ENCODE data around the gene POFUT1. TPM values are rescaled to one million over a fixed set of nuclear protein-coding genes. Genes with fewer than 3 reads are reported as not detected.

Gene POFUT1
- total RNA-seq, 1 experiment from 2014 or later, result 29.4 TPM

GRCh38 chr20:32237419-32237818, 29.7 kb downstream of the POFUT1 start (continued):
- TF ChIP-seq, protein P1, sequence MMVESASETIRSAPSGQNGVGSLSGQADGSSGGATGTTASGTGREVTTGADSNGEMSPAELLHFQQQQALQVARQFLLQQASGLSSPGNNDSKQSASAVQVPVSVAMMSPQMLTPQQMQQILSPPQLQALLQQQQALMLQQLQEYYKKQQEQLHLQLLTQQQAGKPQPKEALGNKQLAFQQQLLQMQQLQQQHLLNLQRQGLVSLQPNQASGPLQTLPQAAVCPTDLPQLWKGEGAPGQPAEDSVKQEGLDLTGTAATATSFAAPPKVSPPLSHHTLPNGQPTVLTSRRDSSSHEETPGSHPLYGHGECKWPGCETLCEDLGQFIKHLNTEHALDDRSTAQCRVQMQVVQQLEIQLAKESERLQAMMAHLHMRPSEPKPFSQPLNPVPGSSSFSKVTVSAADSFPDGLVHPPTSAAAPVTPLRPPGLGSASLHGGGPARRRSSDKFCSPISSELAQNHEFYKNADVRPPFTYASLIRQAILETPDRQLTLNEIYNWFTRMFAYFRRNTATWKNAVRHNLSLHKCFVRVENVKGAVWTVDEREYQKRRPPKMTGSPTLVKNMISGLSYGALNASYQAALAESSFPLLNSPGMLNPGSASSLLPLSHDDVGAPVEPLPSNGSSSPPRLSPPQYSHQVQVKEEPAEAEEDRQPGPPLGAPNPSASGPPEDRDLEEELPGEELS (CRISPR knock-in tag; IDR thresholded peaks at IDR 0.05), result no peak
- no peak for TF ChIP-seq SMAD4 (CRISPR knock-in tag; IDR thresholded peaks at IDR 0.05)
- TF ChIP-seq NR3C1 (CRISPR knock-in tag; conservative IDR thresholded peaks at IDR 0.05; ENCODE audit: low read depth), result no peak
- no peak for TF ChIP-seq ZNF263 (CRISPR knock-in tag; IDR thresholded peaks at IDR 0.05; ENCODE audit: low read depth)
- no peak for TF ChIP-seq ZNF317 (CRISPR knock-in tag; IDR thresholded peaks at IDR 0.05; ENCODE audit: borderline replicate concordance, low read depth)
- TF ChIP-seq HMGA2 (CRISPR knock-in tag; IDR thresholded peaks at IDR 0.05), result no peak
- TF ChIP-seq ZNF425 (CRISPR knock-in tag; conservative IDR thresholded peaks at IDR 0.05), result no peak

GRCh38 chr20:32238483-32239425, 31.1 kb downstream of the POFUT1 start:
- Mint-ChIP-seq H3K27me3 (ENCODE audit: low read depth) (no peaks in the 10 kb centered on the region), H3K4me3 (no peak overlapping the region), H3K4me1 (peaks cover 15% of the 10 kb centered on the region), H3K27ac (no peak overlapping the region), H3K36me3 (peaks cover 13% of the 10 kb centered on the region), H3K9me3 (no peaks in the 10 kb centered on the region)
- TF ChIP-seq JUN (CRISPR knock-in tag; IDR thresholded peaks at IDR 0.05) (no peak), E2F5 (CRISPR knock-in tag; IDR thresholded peaks at IDR 0.05) (no peak)
- ChIA-PET POLR2A (no interaction called here), CTCF (interaction anchor here (0.6 kb wide), 1 partner anchor 16 kb away, joined by 3 read pairs; no protein-coding TSS in a partner anchor)
- no peak for DNase-seq (ENCODE audit: low spot score)
- peak; percentile 41; the same call in 1 of the 2 replicates for ATAC-seq

GRCh38 chr20:32240205-32240604, 32.5 kb downstream of the POFUT1 start:
- Mint-ChIP-seq H3K4me1 (peaks cover 15% of the 10 kb centered on the region), H3K4me3 (no peak overlapping the region), H3K9me3 (no peaks in the 10 kb centered on the region), H3K36me3 (peaks cover 6% of the 10 kb centered on the region), H3K27me3 (ENCODE audit: low read depth) (no peaks in the 10 kb centered on the region), H3K27ac (no peak overlapping the region)
- peak; percentile 85 for TF ChIP-seq ZNF423 (CRISPR knock-in tag; IDR thresholded peaks at IDR 0.05)
- TF ChIP-seq ZNF425 (CRISPR knock-in tag; conservative IDR thresholded peaks at IDR 0.05), result no peak
- CTCF ChIA-PET, result interaction anchor here (0.6 kb wide), 1 partner anchor 217 kb away, joined by 3 read pairs; no protein-coding TSS in a partner anchor
- POLR2A ChIA-PET, result no interaction called here
- ATAC-seq, result no peak
- DNase-seq (ENCODE audit: low spot score), result peak; percentile 25

DNA sequence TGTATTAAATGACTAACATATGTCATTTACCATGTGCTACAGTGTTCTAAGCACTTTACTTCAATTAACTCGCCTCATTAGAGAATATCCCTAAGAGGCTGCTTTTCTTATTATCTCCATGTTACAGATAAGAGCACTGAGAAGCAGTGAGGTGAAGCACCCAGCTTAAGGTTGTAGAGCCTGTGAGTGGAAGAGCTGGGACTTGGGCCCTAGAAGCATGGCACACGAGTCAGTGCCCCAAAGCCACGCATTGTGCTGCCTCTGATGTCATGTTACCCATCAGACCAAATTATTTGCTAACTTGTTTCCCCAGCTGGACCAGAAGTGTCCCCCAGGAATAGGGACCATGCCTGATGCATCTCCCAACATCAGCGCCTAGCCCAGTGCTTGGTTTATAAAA, 34.1 kb downstream of the POFUT1 start:
- DNase-seq (ENCODE audit: low spot score), result no peak
- no peaks in the 10 kb centered on the region for H3K27me3 Mint-ChIP-seq (ENCODE audit: low read depth)
- no peaks in the 10 kb centered on the region for H3K9me3 Mint-ChIP-seq
- peaks cover 15% of the 10 kb centered on the region for H3K4me1 Mint-ChIP-seq
- H3K4me3 Mint-ChIP-seq, result no peak overlapping the region
- H3K27ac Mint-ChIP-seq, result no peak overlapping the region
- ChIA-PET CTCF (no interaction called here), POLR2A (interaction anchor here (0.6 kb wide), 1 partner anchor 17 kb away, joined by 4 read pairs; no protein-coding TSS in a partner anchor)
- H3K36me3 Mint-ChIP-seq, result no peaks in the 10 kb centered on the region
- ATAC-seq, result no peak
- TF ChIP-seq, protein P2, sequence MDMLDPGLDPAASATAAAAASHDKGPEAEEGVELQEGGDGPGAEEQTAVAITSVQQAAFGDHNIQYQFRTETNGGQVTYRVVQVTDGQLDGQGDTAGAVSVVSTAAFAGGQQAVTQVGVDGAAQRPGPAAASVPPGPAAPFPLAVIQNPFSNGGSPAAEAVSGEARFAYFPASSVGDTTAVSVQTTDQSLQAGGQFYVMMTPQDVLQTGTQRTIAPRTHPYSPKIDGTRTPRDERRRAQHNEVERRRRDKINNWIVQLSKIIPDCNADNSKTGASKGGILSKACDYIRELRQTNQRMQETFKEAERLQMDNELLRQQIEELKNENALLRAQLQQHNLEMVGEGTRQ (CRISPR knock-in tag; IDR thresholded peaks at IDR 0.05), result no peak
- no peak for TF ChIP-seq MYBL2 (CRISPR knock-in tag; IDR thresholded peaks at IDR 0.05)
- no peak for TF ChIP-seq HMGXB4 (CRISPR knock-in tag; IDR thresholded peaks at IDR 0.05)
- TF ChIP-seq KAT7 (CRISPR knock-in tag; IDR thresholded peaks at IDR 0.05; ENCODE audit: borderline replicate concordance), result no peak
- no peak for TF ChIP-seq FOXP1 (CRISPR knock-in tag; IDR thresholded peaks at IDR 0.05; ENCODE audit: borderline replicate concordance)
- TF ChIP-seq RELA (CRISPR knock-in tag; IDR thresholded peaks at IDR 0.05; ENCODE audit: borderline replicate concordance), result no peak
